ENCODE measurements around the gene TBCCD1. TPM values are rescaled to one million over a fixed set of nuclear protein-coding genes. Genes with fewer than 3 reads are reported as not detected.

Gene TBCCD1
- total and polyA plus RNA-seq, 2 donors (not counting 3 experiments of a cell fraction or from before 2014, with no cell fraction given), result 16.5 to 16.6 TPM

DNA sequence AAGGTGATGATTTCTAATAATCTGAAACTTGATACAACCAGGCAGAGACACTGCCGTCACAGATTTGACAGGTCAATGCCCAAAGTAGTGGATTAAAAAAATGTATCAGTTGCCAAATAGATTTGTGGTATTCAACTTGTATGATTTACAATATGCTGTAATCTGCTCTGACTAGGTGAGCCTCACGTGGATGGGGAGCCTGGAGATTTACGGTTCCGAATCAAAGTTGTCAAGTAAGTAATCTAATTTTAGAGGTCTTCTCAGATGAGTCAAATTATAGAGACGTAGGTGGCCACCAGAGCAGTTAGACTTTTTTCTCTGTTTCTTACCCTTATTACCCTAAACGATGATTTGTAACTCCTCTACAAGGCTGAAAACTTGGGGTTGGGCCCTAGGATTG lies 15.4 kb upstream of the TBCCD1 start:
- DNase-seq (ENCODE audit: low read depth, low spot score), result no peak
- intact Hi-C loops (cut with micrococcal nuclease) (no loop called here), dilution Hi-C loops (cut with MboI; ENCODE audit: extremely low pct_ligation_motif_present, low sequenced_read_pairs) (no loop called here)
- no peaks in the 10 kb centered on the region for H3K27me3 ChIP-seq (ENCODE audit: control insufficient read depth in 2 of 2, insufficient read depth in 2 of 2, low read length in 2 of 2)
- TF ChIP-seq EZH2 (IDR thresholded peaks at IDR 0.05; ENCODE audit: borderline replicate concordance, low read depth, low read length, severe bottlenecking), result no peak
- TF ChIP-seq, protein P1, sequence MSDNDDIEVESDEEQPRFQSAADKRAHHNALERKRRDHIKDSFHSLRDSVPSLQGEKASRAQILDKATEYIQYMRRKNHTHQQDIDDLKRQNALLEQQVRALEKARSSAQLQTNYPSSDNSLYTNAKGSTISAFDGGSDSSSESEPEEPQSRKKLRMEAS (IDR thresholded peaks at IDR 0.05; ENCODE audit: insufficient read depth, insufficient read length), result no peak
- no peak for TF ChIP-seq JUN (IDR thresholded peaks at IDR 0.05; ENCODE audit: borderline replicate concordance, insufficient read depth, insufficient read length, low read depth)
- no peak for TF ChIP-seq POLR2A (IDR thresholded peaks at IDR 0.05; ENCODE audit: low read depth, low read length)
- TF ChIP-seq POLR2AphosphoS5 (IDR thresholded peaks at IDR 0.05; ENCODE audit: insufficient read depth, low read depth, low read length), result no peak
- TF ChIP-seq, protein P2, sequence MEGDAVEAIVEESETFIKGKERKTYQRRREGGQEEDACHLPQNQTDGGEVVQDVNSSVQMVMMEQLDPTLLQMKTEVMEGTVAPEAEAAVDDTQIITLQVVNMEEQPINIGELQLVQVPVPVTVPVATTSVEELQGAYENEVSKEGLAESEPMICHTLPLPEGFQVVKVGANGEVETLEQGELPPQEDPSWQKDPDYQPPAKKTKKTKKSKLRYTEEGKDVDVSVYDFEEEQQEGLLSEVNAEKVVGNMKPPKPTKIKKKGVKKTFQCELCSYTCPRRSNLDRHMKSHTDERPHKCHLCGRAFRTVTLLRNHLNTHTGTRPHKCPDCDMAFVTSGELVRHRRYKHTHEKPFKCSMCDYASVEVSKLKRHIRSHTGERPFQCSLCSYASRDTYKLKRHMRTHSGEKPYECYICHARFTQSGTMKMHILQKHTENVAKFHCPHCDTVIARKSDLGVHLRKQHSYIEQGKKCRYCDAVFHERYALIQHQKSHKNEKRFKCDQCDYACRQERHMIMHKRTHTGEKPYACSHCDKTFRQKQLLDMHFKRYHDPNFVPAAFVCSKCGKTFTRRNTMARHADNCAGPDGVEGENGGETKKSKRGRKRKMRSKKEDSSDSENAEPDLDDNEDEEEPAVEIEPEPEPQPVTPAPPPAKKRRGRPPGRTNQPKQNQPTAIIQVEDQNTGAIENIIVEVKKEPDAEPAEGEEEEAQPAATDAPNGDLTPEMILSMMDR (IDR thresholded peaks at IDR 0.05; ENCODE audit: extremely low read depth in 1 of 2, insufficient read depth in 1 of 2, low read depth in 1 of 2, low read length in 2 of 2), result no peak
- TF ChIP-seq GATA2 (IDR thresholded peaks at IDR 0.05; ENCODE audit: insufficient read depth, insufficient read length, low read depth, low read length), result no peak
- TF ChIP-seq FOS (IDR thresholded peaks at IDR 0.05; ENCODE audit: borderline replicate concordance, insufficient read depth, low read length), result no peak
- no peak for TF ChIP-seq MYC (IDR thresholded peaks at IDR 0.05; ENCODE audit: low read depth, low read length)
- no peak overlapping the region for H3K4me3 ChIP-seq (replicated peaks in 1 of 3; ENCODE audit: insufficient read depth in 1 of 3, low read depth in 1 of 3, low read length in 3 of 3)
- H3K4me2 ChIP-seq (ENCODE audit: insufficient read depth, low read length), result no peak overlapping the region
- H2AFZ ChIP-seq (ENCODE audit: low read depth, low read length), result no peak overlapping the region
- ChIA-PET CTCF (interaction anchor here (0.9 to 1.0 kb wide), 2 partner anchors 35 to 239 kb away, joined by 3 to 4 read pairs; no protein-coding TSS in a partner anchor), POLR2A (interaction anchor here (1.1 kb wide), 1 partner anchor 12 kb away, joined by 4 read pairs; the partner anchor contains the start of gene DNAJB11)
- peaks cover 31 to 33% of the 10 kb centered on the region in 2 experiments for H3K36me3 ChIP-seq (ENCODE audit: control insufficient read depth in 2 of 2, extremely low read depth in 1 of 2, insufficient read depth in 2 of 2, low read length in 2 of 2)
- no peaks in the 10 kb centered on the region for H3K79me2 ChIP-seq (ENCODE audit: control insufficient read depth, insufficient read depth, low read length)
- BruUV-seq (replicated peaks), result no TSS peak
- H3K4me1 ChIP-seq (ENCODE audit: control insufficient read depth, extremely low read depth, insufficient read depth, low read length), result no peaks in the 10 kb centered on the region
- H3K9me3 ChIP-seq (replicated peaks; ENCODE audit: control insufficient read depth, insufficient read depth, low read length), result no peaks in the 10 kb centered on the region
- H3K9ac ChIP-seq (replicated peaks; ENCODE audit: extremely low read depth, insufficient read depth, low read length), result no peak overlapping the region
- no peaks in the 10 kb centered on the region for H3K9me1 ChIP-seq (replicated peaks; ENCODE audit: control insufficient read depth, extremely low read depth, insufficient read depth, low read length)
- H4K20me1 ChIP-seq (replicated peaks; ENCODE audit: control insufficient read depth, extremely low read depth, insufficient read depth, low read length), result no peaks in the 10 kb centered on the region
- no peak for FAIRE-seq
- H3K27ac ChIP-seq (ENCODE audit: insufficient read depth, low read depth, low read length), result no peak overlapping the region
